MV-4-11 (cell line): Measurements from ENCODE around the gene ANKRD33B.
"Not testable (repeated sequence)": the region's sequence is repeated elsewhere in the genome, so short reads cannot be mapped to it uniquely, and the experiment has no call there.

Experiments used
- DNase-seq: peaks from one replicate; lab custom pipeline; 2025; lab: John Stamatoyannopoulos, UW

ANKRD33B gene

GRCh38 chr5:10621832-10622231, 58.0 kb downstream of the ANKRD33B start:
- peak; percentile 98 for DNase-seq

GRCh38 chr5:10622810-10623209, 58.9 kb downstream of the ANKRD33B start:
- DNase-seq = no peak

- DNase-seq = no peak
These were observed 59.5 kb downstream of the ANKRD33B start for GRCh38 chr5:10623305-10623910.

GRCh38 chr5:10624206-10624605, 60.3 kb downstream of the ANKRD33B start:
- DNase-seq = peak; percentile 26

GRCh38 chr5:10624679-10625078, 60.8 kb downstream of the ANKRD33B start:
- DNase-seq = no peak

GRCh38 chr5:10625700-10626472, 62.0 kb downstream of the ANKRD33B start:
- DNase-seq = no peak

- peak; percentile 95 for DNase-seq
These were observed 62.7 kb downstream of the ANKRD33B start for GRCh38 chr5:10626473-10627013.

- DNase-seq = no peak
These were observed 63.4 kb downstream of the ANKRD33B start for GRCh38 chr5:10627160-10627701.

GRCh38 chr5:10628601-10629000, 64.7 kb downstream of the ANKRD33B start:
- DNase-seq = no peak

- DNase-seq = no peak
These were observed 65.8 kb downstream of the ANKRD33B start for GRCh38 chr5:10629682-10630081.

GRCh38 chr5:10630126-10630525, 66.3 kb downstream of the ANKRD33B start:
- no peak for DNase-seq

- DNase-seq = not testable (repeated sequence)
These were observed 66.9 kb downstream of the ANKRD33B start for GRCh38 chr5:10630744-10631143.

GRCh38 chr5:10631316-10631996, 67.6 kb downstream of the ANKRD33B start:
- no peak for DNase-seq

- DNase-seq = peak; percentile 88
These were observed 68.4 kb downstream of the ANKRD33B start for GRCh38 chr5:10632110-10632761.

- no peak for DNase-seq
These were observed 69.6 kb downstream of the ANKRD33B start for GRCh38 chr5:10633271-10634049.

GRCh38 chr5:10634050-10634449, 70.2 kb downstream of the ANKRD33B start:
- peak; percentile 2 for DNase-seq

GRCh38 chr5:10634562-10634961, 70.7 kb downstream of the ANKRD33B start:
- no peak for DNase-seq

GRCh38 chr5:10635257-10635866, 71.5 kb downstream of the ANKRD33B start:
- DNase-seq = peak; percentile 97

GRCh38 chr5:10635867-10636350, 72.0 kb downstream of the ANKRD33B start:
- DNase-seq = no peak

GRCh38 chr5:10636363-10637142, 72.7 kb downstream of the ANKRD33B start:
- no peak for DNase-seq
